H54 (cell line): ENCODE measurements around the gene MDFI.
"Not testable (repeated sequence)": the region's sequence is repeated elsewhere in the genome, so short reads cannot be mapped to it uniquely, and the experiment has no call there.

Experiments used
- DNase-seq: peaks from one replicate; pipeline ENCODE4 v3.0.0; 2011; ENCODE audit warnings: low spot score, mixed read lengths; ENCODE audit not compliant: insufficient read length
- FAIRE-seq: peaks from 3 replicates; lab custom pipeline; 2011; peaks lifted over from hg19 to GRCh38; lab: Jason Lieb, UNC
- POLR2A ChIP-seq: IDR thresholded peaks from 2 replicates; pipeline ENCODE4 v1.6.1; 2011; ENCODE audit warnings: low read depth, mild to moderate bottlenecking, low read length

The MDFI gene

DNA sequence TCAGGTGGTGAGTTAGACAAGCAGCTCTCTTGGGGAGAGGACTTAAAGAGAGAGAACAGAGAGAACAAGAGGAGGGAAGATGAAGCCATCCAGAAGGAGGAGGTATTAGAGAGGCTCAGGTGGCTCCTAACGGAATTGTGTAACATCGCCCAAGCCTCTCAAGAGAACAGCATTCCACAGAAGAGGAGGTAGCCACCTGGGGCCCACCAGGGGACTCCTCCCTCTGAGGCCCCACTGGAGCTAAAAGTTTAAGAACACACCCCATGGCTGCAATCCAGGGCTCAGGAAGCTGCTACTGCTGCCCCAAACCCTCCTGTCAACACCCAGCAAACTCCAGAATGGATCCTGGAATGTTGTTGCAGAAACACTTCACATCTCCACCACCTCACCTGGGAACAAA lies 23.6 kb upstream of the MDFI start:
- DNase-seq (no peak), FAIRE-seq (no peak)
- no peak for TF ChIP-seq POLR2A

DNA sequence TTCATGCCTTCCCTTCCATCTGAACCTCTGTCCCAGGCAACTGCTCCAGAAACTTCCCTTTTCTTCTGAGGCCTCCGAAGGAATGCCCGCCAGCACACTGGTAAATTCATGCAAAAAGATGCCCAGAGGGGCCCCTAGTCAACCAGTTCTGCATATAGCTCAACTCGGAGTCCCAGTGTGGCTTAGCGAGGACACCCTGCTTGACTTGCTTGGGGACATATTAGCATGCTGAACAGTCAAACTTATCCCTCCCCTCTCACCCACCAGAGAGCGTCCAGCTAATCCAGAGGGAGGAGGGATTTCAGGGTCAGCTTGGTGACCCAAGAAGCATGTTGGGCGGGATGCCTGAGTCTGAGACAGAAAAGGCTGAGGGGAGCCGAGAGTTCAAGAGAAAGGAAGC lies 23.0 kb upstream of the MDFI start:
- no peak for DNase-seq
- TF ChIP-seq POLR2A = no peak
- no peak for FAIRE-seq

DNA sequence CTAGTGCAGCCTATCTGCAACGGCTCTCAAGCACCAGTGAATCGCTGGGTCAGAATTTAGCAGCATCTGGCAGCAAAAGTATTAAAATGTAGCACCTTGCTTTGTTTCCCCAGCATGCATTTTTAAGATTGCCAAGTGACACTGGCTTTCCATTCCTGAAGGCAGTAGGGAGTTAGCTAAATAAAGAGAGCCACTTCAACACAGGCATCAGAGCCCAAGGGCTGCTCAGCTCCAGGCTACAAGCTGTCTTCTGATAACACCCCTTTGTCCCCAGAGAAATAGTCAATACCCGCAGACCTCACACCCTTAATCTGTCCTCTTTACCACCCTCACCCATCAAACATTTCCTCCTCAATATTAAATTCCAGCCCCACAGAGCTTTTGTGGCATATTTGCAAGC lies 19.7 kb upstream of the MDFI start:
- FAIRE-seq (no peak), DNase-seq (no peak)
- TF ChIP-seq POLR2A = no peak

DNA sequence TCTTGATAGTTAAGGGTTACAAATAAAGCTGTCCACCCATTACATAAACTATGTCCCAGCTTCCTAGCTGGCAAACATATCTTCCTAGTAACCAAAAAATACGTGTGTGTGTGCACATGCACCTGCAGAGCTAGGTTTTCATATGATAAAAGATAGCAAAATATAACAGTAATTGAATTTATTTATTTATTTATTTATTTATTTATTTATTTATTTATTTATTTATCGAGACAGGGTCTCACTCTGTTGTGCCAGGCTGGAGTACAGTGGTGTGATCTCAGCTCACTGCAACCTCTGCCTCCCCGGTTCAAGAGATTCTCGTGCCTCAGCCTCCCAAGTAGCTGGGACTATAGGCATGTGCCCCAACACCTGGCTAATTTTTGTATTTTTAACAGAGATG lies 19.1 kb upstream of the MDFI start:
- not testable (repeated sequence) for FAIRE-seq, DNase-seq

DNA sequence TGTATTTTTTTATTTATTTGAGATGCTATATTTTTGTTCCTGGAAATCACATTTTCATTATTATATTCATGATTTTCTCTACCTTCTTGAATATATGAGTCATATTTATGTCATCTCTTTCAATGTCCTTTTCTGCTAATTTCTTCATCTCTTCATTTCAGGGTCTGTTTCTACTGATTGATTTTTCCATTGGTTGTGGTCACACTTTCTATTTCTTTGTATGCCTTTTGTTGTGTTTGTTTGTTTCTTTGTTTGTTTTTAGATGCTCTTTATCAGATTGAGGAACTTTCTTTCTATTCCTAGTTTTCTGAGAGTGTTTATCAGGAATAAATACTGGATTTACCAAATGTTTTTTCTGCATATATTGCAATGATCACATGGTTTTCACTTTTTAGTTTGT lies 16.9 kb upstream of the MDFI start:
- DNase-seq (no peak), FAIRE-seq (no peak)
- no peak for TF ChIP-seq POLR2A

DNA sequence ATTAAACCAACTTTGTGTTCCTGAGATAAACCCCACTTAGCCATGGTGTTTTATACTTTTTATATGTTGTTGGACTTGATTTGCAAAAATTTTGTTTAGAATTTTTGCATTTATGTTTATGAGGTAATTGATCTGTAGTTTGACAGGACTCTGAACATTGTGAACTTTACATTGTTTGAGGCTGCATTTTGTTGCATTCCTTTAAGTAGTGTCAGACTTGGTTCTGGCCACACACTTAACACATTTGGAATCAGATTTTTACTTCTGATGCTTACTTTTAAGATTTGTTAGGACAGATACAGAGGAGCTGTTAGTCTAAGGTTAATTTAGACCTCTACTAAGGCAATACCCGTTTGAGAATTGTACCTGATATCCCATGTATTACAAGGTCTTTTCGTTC lies 16.5 kb upstream of the MDFI start:
- TF ChIP-seq POLR2A = no peak
- no peak for DNase-seq
- no peak for FAIRE-seq

DNA sequence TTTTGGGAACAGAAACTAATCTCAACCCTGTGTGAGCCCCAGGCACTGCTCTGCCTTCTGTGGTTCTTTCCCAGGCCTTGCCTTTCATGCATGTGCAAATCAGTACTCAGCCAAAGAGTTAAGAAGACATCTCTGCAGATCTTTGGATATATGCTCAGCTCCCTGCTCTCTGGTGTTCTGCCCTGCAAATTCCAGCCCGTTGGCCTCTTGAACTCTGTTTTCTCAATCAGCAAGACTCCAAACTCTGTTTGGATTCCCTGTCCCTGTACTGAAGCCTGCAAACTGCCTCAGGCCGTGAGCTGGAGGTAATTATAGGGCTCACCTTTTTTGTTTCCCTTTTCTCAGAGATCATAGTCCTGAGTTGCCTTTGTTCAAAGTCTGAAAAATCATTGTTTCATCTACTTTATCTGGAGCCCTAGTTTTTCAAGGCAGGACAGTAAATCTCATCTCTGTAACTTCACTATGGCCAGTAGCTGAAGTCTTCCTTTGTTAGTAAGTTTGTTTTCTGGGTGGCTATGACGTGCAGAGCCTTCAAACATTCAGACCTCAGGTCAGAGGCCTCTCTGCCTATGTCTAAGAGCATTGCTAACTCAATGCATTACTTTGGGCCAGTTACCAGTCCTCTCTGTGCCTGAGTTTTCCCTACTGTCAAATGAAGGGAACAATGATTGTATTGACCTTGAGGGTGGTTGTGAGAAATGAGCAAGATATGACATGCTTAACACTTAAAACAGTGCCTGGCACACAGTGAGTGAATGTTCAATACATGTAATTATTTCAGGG lies 15.9 kb upstream of the MDFI start:
- FAIRE-seq = no peak
- DNase-seq = no peak
- no peak for TF ChIP-seq POLR2A

DNA sequence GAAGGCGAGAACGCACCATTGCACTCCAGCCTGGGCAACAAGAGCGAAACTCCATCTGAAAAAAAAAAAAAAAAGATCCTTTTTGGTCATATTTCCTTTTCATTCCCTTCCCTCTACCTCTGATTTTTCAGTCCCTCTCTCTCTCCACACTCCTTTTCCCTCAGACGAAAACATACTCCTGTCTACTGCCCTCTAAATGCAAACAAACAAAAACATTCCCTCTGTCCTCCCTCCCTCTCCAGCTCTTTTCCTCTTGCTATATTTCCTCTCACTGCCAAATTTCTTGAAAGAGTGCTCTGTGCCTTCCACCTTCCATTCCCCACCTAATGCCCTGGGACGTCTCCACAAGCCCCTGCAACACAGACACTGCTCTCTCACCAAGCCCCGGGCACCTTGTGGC lies 14.9 kb upstream of the MDFI start:
- FAIRE-seq (no peak), DNase-seq (no peak)
- no peak for TF ChIP-seq POLR2A

DNA sequence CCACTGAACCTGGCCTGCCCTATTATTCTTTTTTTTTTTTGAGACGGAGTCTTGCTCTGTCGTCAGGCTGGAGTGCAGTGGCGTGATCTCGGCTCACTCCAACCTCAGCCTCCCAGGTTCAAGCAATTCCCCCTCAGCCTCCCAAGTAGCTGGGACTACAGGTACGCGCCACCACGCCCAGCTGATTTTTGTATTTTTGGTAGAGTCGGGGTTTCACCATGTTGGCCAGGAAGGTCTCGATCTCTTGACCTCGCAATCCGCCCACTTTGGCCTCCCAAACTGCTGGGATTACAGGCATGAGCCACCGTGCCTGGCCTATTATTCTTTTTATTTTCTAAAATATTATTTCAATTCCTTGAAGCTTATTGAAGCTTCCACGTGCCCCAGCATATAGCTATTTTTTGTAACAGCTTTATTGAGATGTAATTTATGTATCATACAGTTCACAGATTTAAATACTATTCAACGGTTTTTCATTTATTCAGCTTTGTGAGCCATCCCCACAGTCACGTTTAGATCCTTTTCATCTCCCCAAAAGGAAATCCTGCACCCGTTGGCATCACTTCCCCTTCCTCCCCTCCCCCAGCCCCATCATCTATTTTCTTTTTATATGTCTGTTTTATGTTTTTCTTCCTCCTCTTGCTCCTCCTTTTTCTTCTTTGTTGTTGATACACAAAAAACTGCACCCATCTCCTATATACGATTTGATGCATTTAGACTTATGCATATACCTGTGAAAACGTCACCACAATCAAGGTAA lies 13.5 kb upstream of the MDFI start:
- no peak for TF ChIP-seq POLR2A
- DNase-seq (no peak), FAIRE-seq (no peak)

DNA sequence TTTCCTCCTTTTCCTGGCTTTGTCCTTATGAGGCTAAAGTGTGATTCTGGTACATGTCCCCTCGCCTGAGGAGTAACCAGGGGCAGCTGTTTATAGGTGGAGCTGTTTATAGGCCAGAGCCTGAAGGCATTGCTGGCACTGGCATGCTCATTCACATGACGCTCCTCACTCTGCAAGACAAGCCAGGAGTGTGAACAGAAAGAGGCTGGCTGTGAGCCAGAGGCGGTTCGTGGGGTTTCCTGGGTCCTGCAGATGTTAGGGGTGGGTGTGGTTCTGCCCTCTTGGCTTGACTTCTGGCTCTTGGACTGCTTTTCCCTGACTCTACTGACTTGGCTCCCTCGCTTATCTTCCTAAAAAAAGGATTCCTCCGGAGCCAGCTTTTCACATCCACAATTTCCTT lies 12.8 kb upstream of the MDFI start:
- FAIRE-seq = no peak
- DNase-seq = no peak
- no peak for TF ChIP-seq POLR2A

DNA sequence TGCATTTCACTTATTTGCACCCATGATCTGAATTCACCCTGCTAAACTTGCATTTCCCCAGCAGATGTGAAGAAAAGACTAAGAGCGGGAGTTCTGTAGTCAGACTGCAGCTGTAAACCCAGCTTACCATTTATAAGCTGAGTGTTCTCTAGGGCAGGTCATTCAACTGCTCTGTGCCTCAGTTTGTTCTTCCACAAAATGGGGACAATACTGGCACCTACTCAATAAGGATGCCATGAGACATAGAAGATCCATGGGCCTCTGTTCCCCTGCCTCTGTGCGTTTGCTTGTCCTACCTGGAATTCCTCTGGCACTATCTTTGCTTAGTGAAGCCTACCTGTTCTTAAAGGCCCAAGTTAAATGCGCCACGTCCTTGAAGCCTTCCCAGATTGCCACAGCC lies 12.2 kb upstream of the MDFI start:
- no peak for TF ChIP-seq POLR2A
- no peak for FAIRE-seq
- no peak for DNase-seq

DNA sequence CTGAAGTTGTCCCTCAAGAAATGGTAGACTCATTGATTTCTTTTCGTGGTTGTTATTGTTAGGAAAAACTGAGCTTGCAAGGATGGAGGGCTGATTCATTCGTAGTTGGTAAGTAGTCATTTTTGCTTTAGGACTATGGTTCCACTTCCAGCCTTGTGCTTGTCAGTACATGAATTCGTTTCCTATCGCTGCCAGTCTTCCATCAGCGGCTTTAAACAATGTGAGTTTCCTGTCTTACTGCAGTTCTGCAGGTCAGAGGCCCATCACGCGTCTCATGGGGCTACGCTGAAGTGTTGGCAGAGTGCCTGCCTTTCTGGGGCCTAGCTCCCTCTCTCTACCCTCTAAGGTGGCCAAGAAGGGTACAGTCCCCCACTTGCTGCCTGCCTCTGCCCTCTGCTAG lies 11.4 kb upstream of the MDFI start:
- no peak for DNase-seq
- TF ChIP-seq POLR2A = no peak
- FAIRE-seq = no peak

DNA sequence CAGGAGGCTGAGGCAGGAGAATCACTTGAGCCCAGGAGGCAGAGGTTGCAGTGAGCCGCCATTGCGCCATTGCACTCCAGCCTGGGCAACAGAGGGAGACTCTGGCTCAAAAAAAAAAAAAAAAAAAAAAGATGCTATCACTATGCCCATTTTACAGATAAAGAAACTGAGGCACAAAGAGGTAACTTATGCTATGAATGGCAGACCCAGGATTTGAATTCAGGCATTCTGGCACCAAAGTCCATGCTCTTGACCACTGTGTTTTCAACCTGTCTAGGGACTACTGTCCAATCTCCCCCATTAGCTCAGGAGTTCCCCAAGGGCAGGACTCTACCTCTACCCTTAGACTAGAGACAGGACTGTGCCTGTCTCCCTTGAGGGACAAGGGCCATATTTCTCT lies 9.1 kb upstream of the MDFI start:
- no peak for DNase-seq
- TF ChIP-seq POLR2A = no peak
- no peak for FAIRE-seq

DNA sequence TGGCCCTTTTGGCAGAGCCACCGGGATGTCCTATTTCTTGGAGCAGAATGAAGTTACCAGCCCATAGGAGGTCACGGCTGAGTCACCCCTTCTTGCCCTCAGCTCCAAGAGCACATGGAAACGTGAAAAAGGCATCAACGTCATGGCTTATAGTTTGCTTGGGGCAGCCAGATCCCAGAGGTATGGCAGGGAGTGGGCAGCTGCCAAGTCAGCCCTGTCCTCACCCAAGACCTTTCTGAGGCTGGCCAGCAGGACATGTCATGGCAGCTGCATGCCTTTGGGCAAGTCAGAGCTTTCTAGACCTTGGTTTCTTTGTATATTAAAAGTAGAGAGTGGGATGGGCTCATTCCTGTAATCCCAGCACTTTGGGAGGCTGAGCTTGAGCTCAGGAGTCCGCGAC lies 8.2 kb upstream of the MDFI start:
- TF ChIP-seq POLR2A = no peak
- DNase-seq = no peak
- no peak for FAIRE-seq

DNA sequence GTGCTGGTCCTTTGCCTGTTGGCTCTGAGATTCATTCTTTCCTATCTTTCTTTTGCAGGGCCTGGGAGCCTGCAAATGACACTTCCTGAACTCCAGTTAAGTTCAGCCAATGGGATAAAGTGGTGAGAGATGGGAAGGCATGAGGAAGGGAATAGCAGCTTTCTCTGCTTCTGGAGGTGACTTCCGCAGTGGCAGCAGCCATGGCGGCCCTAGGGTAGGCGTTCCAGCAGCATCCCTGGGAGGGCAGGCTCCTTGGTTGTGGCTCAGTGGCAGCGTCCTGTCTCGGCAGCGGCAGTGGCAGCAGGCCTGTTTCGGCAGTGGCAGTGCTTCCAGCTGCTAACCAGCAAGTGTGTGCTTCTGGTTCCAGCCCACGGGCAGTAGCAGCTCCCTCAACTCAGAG lies 7.3 kb upstream of the MDFI start:
- TF ChIP-seq POLR2A = no peak
- FAIRE-seq = no peak
- no peak for DNase-seq

DNA sequence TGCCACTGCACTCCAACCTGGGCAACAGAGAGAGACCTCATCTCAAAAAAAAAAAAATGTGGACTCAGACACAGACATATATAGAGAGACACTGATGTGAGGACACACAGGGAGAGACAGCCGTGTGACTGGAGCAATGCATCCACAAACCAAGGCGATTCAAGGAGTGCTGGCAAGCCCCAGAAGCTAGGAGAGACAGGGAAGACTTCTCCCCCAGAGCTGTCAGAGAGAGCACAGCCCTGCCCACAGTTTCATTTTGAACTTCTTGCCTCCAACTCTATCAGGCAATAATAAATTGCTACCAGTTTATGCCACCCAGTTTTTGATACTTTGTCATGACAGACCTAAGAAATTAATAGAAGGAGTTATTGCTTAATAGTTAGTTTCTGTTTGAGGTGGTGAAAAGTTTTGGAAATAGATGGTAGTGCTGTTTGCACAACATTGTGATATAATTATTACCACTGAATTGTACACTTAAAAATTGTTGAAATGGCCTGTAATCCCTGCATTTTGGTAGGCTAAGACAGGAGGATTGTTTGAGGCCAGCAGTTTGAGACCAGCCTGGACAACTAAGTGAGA lies 5.1 kb upstream of the MDFI start:
- TF ChIP-seq POLR2A = no peak
- FAIRE-seq = no peak
- no peak for DNase-seq
